Activated CD4-positive, alpha-beta memory T cell treated with anti-CD3 and anti-CD28 coated beads, Interleukin-2, amount 10 ng/mL, durations not matched to agents 7 days and 5 days (primary cell): Measurements from ENCODE around the gene FBXO2. TPM values are rescaled to one million over a fixed set of nuclear protein-coding genes. Genes with fewer than 3 reads are reported as not detected.

Experiments used
- CTCF ChIA-PET: fragments of 350-600 bp; sonication (Branson Sonifier 250); formaldehyde crosslinking; loops from one replicate; lab custom pipeline; 2021; ENCODE audit warnings: antibody characterized with exemption, inconsistent platforms; lab: Charles Lee
- POLR2A ChIA-PET: fragments of 350-600 bp; sonication (Branson Sonifier 250); formaldehyde crosslinking; loops from one replicate; lab custom pipeline; 2021; ENCODE audit warnings: antibody characterized with exemption; lab: Charles Lee
- DNase-seq: peaks from one replicate; pipeline ENCODE4 v3.0.0-alpha.2; 2020
- H3K27ac Mint-ChIP-seq: one replicate; pipeline ENCODE4 v1.8.0; 2021; ENCODE audit warnings: mild to moderate bottlenecking, mixed read lengths
- H3K27me3 Mint-ChIP-seq: one replicate; pipeline ENCODE4 v1.8.0; 2021; ENCODE audit warnings: mixed read lengths
- H3K36me3 Mint-ChIP-seq: one replicate; pipeline ENCODE4 v1.8.0; 2021; ENCODE audit warnings: low read depth, mixed read lengths
- H3K4me1 Mint-ChIP-seq: one replicate; pipeline ENCODE4 v1.8.0; 2021; ENCODE audit warnings: mixed read lengths
- H3K4me3 Mint-ChIP-seq: one replicate; pipeline ENCODE4 v1.8.0; 2021; ENCODE audit warnings: mild to moderate bottlenecking, mixed read lengths
- H3K9me3 Mint-ChIP-seq: one replicate; pipeline ENCODE4 v1.8.0; 2021; ENCODE audit warnings: mixed read lengths
- total RNA-seq, 2 experiments: library from RNA; stranded (reverse); gene quantifications; one replicate each; pipeline ENCODE4 v1.2.3, GENCODE V29; 2021

The FBXO2 gene
- total RNA-seq, 2 experiments from 2014 or later, result 1.4 to 1.8 TPM

GRCh38 chr1:11659748-11660147 lies 5.5 kb upstream of the FBXO2 start:
- no peaks in the 10 kb centered on the region for H3K9me3 Mint-ChIP-seq
- ChIA-PET CTCF (interaction anchor here (0.7 to 3.8 kb wide), 3 partner anchors 9 to 418 kb away, joined by 3 to 12 read pairs (median 9); no protein-coding TSS in a partner anchor), POLR2A (interaction anchor here (1.9 kb wide), 1 partner anchor 248 kb away, joined by 6 read pairs; no protein-coding TSS in a partner anchor)
- H3K36me3 Mint-ChIP-seq, result peaks cover 29% of the 10 kb centered on the region
- peaks cover 17% of the 10 kb centered on the region for H3K4me1 Mint-ChIP-seq
- DNase-seq, result no peak
- H3K27me3 Mint-ChIP-seq, result no peaks in the 10 kb centered on the region
- H3K27ac Mint-ChIP-seq, result no peak overlapping the region
- H3K4me3 Mint-ChIP-seq, result no peak overlapping the region

DNA sequence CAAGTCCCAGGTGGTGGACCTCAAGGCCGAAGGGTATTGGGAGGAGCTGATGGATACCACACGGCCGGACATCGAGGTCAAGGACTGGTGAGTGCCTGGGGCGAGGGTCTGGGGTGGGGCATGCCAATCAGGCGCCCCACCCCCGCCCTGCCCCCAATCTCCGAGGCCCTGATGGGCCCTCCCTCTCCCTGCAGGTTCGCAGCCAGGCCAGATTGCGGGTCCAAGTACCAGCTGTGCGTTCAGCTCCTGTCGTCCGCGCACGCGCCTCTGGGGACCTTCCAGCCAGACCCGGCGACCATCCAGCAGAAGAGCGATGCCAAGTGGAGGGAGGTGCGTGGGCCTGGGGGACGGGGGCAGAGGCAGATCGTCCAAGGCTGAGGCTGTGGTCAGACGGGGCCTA lies 4.3 kb upstream of the FBXO2 start:
- CTCF ChIA-PET, result interaction anchor here (0.6 to 3.8 kb wide), 3 partner anchors 8 to 61 kb away, joined by 5 to 12 read pairs (median 9); no protein-coding TSS in a partner anchor
- peaks cover 29% of the 10 kb centered on the region for H3K36me3 Mint-ChIP-seq
- H3K27me3 Mint-ChIP-seq, result no peaks in the 10 kb centered on the region
- no peak for DNase-seq
- no peak overlapping the region for H3K27ac Mint-ChIP-seq
- no peaks in the 10 kb centered on the region for H3K9me3 Mint-ChIP-seq
- peaks cover 13% of the 10 kb centered on the region for H3K4me1 Mint-ChIP-seq
- POLR2A ChIA-PET, result interaction anchor here (1.9 kb wide), 1 partner anchor 249 kb away, joined by 6 read pairs; no protein-coding TSS in a partner anchor
- no peak overlapping the region for H3K4me3 Mint-ChIP-seq

- ChIA-PET CTCF (interaction anchor here (1.1 to 3.8 kb wide), 2 partner anchors 12 to 62 kb away, joined by 4 to 12 read pairs; no protein-coding TSS in a partner anchor), POLR2A (interaction anchor here (1.0 kb wide), 1 partner anchor 62 kb away, joined by 3 read pairs; no protein-coding TSS in a partner anchor)
- H3K4me1 Mint-ChIP-seq, result peaks cover 9% of the 10 kb centered on the region
- H3K4me3 Mint-ChIP-seq, result no peak overlapping the region
- no peak for DNase-seq
- peaks cover 28% of the 10 kb centered on the region for H3K36me3 Mint-ChIP-seq
- H3K27ac Mint-ChIP-seq, result no peak overlapping the region
- H3K27me3 Mint-ChIP-seq, result no peaks in the 10 kb centered on the region
- no peaks in the 10 kb centered on the region for H3K9me3 Mint-ChIP-seq
These were observed 3.4 kb upstream of the FBXO2 start for GRCh38 chr1:11657654-11658053.

GRCh38 chr1:11654939-11655808 lies 945 bp upstream of the FBXO2 start:
- Mint-ChIP-seq H3K4me3 (peak overlapping the region; percentile 71), H3K36me3 (peaks cover 12% of the 10 kb centered on the region), H3K4me1 (peaks cover 21% of the 10 kb centered on the region), H3K9me3 (no peaks in the 10 kb centered on the region), H3K27me3 (peaks cover 3% of the 10 kb centered on the region), H3K27ac (no peak overlapping the region)
- CTCF ChIA-PET, result interaction anchor here (0.8 to 2.7 kb wide), 4 partner anchors 9 to 623 kb away, joined by 3 to 18 read pairs (median 6); partner anchors contain the start of gene FBXO6
- POLR2A ChIA-PET, result interaction anchor here (1.0 to 8.2 kb wide), 5 partner anchors 9 to 254 kb away, joined by 4 to 56 read pairs (median 14); partner anchors contain the start of gene FBXO6
- DNase-seq, result no peak

DNA sequence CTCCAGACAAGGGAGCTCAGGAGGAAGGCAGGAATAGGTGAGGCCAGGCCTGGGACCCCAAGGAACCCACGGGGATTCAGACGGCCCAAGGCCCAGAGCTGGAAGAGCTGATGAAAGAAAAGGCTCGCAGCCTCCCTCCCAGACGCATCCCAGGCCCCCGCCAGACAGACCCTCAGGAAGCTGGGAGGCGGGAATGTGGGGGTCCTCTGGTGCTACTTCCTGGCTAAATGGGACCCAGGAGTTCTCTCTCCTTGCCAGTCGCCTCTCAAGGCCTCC lies 430 bp downstream of the FBXO2 start:
- ChIA-PET POLR2A (interaction anchor here (0.7 to 8.2 kb wide), 7 partner anchors 10 to 642 kb away, joined by 3 to 56 read pairs (median 4); partner anchors contain the start of genes FBXO6 and TARDBP), CTCF (interaction anchor here (0.8 to 2.7 kb wide), 4 partner anchors 9 to 66 kb away, joined by 3 to 18 read pairs (median 6); partner anchors contain the start of gene FBXO6)
- H3K9me3 Mint-ChIP-seq, result no peaks in the 10 kb centered on the region
- peak overlapping the region; percentile 43 for H3K4me3 Mint-ChIP-seq
- H3K36me3 Mint-ChIP-seq, result peaks cover 7% of the 10 kb centered on the region
- peaks cover 6% of the 10 kb centered on the region for H3K27me3 Mint-ChIP-seq
- H3K4me1 Mint-ChIP-seq, result peaks cover 30% of the 10 kb centered on the region
- DNase-seq, result no peak
- H3K27ac Mint-ChIP-seq, result no peak overlapping the region

DNA sequence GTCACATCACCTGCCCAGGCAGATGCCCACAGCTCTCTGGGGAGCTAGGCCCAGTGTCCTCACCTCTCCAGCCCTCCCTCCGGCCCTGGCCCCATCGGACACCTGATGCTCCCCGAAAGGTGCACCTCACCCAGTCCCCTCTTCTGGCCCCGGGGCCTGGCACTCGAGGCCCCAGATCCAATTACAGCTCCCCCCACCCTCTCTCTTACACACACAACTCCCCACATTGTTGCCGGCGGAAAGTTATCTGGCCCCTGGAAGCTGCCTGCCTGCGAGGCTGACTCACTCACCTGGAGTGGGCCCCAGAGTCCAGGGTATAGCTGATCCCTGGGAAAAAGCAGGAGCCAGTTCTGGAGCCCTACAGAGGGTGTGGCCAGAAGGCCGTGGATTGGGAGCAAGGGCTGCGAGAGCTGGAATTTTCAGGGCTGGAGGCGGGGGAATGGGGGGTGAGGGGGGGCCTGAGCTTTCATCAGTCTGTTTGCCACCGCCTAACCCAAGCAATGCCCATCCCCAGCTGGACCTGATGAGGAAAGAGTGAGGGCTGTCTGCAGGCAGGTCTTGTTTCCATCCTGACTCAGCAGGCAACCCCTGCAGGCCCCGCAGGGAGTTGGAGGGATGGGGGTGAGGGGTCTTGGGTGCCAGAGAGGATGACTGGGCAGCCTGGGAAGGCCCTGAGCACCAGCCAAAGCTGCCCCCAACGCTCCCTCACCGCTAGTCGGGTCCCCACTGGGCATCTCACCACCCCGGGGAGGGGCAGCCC lies 948 bp downstream of the FBXO2 start:
- Mint-ChIP-seq H3K27ac (no peak overlapping the region), H3K4me1 (peaks cover 33% of the 10 kb centered on the region), H3K36me3 (peaks cover 3% of the 10 kb centered on the region), H3K9me3 (no peaks in the 10 kb centered on the region), H3K27me3 (peaks cover 6% of the 10 kb centered on the region), H3K4me3 (peak overlapping the region; percentile 43)
- POLR2A ChIA-PET, result interaction anchor here (0.7 to 8.2 kb wide), 8 partner anchors 11 to 641 kb away, joined by 3 to 56 read pairs (median 4); partner anchors contain the start of genes FBXO6, MAD2L2 and TARDBP
- CTCF ChIA-PET, result interaction anchor here (0.6 to 2.7 kb wide), 6 partner anchors 8 to 409 kb away, joined by 3 to 18 read pairs (median 6); partner anchors contain the start of gene FBXO6
- no peak for DNase-seq

DNA sequence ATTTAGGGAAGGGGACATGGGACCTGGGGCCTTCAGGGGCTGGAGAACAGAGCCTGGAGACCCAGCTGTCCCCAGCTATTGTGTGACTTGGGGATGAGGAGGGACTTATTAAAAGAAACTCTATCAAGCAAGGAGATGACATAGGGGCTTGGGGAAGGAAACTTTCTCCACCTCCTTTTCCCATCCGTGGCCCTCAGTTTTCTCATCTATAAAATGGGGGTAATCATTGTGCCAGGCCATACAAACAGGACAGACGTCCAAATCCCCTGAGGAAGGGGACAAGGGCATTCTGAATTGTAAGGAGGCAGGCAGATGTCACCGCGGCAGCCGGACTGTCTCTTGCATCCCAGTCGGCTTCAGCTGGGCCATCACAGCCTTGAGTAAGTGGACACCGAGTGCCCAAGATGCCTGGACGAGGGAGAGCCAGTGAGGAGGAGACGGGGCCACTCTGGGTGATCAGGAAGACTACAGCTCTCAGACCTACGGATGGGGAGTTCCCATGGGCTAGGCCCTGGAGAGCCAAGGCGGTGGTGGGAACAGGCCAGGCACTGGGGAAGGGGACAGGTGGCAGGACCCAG lies 1.9 kb downstream of the FBXO2 start:
- no peak overlapping the region for H3K27ac Mint-ChIP-seq
- CTCF ChIA-PET, result interaction anchor here (0.6 to 4.9 kb wide), 4 partner anchors 11 to 408 kb away, joined by 7 to 96 read pairs (median 32); partner anchors contain the start of gene FBXO6
- H3K9me3 Mint-ChIP-seq, result no peaks in the 10 kb centered on the region
- POLR2A ChIA-PET, result interaction anchor here (1.2 to 8.2 kb wide), 5 partner anchors 12 to 256 kb away, joined by 4 to 56 read pairs (median 28); partner anchors contain the start of genes FBXO6 and MAD2L2
- peaks cover 33% of the 10 kb centered on the region for H3K4me1 Mint-ChIP-seq
- peaks cover 6% of the 10 kb centered on the region for H3K27me3 Mint-ChIP-seq
- no peak for DNase-seq
- no peak overlapping the region for H3K4me3 Mint-ChIP-seq
- H3K36me3 Mint-ChIP-seq, result peaks cover 2% of the 10 kb centered on the region

DNA sequence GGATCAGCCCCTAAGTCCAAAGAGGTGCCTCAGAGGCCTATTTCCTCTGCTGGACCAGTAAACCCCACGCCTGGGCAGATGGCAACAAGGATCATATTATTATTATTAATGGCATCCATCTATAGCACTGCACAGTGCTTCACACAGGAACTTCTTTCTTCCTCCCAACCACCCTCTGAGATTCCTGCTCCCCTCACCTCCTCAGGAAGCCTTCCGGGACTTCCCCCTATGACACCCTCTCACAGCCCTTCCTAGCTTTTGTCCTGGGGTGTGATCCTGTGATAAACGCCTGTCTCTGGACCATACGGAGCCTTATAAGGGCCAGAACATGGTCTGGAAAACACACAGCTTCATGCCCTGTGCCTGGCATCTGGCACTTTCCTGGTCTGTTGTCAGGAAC lies 3.2 kb downstream of the FBXO2 start:
- CTCF ChIA-PET, result interaction anchor here (0.5 to 4.9 kb wide), 24 partner anchors 8 to 615 kb away, joined by 3 to 96 read pairs (median 5); partner anchors contain the start of genes AGTRAP, CLCN6, DRAXIN and FBXO6
- Mint-ChIP-seq H3K4me1 (peaks cover 31% of the 10 kb centered on the region), H3K4me3 (peak overlapping the region; percentile 59), H3K9me3 (no peaks in the 10 kb centered on the region), H3K27ac (no peak overlapping the region), H3K36me3 (no peaks in the 10 kb centered on the region), H3K27me3 (peaks cover 6% of the 10 kb centered on the region)
- DNase-seq, result no peak
- POLR2A ChIA-PET, result interaction anchor here (1.2 to 8.2 kb wide), 7 partner anchors 11 to 258 kb away, joined by 3 to 56 read pairs (median 8); partner anchors contain the start of gene FBXO6

DNA sequence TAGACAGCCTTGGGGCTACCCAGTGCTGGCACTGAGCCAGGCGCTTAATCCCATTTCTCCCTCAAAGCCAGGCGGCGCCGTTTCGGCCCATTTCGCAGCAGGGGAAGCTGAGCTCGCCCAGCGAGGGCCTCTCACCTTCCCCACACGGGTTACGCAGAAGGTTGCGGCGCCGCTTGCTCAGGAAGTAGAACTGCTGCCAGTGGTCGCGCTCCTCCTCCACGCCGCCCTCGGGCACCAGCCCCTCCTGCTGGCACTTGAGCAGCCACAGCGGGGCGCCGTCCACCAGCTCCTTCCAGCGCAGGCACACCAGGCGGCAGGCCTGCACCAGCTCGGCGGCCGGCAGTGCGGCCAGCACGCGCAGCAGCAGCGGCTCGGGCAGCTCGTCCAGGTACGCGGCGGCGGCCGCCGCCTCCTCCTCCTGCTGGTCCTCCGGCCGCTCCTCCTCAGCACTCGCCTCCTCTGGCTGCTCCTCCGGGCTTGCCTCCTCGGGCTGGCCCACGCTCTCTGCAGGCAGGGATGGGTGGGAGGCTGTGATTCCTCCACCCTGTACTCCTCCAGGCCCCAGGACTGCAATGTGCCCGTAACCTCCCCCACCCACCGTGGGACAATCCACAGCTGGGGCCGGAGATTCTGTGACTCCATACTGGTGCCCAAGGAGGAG lies 3.8 kb downstream of the FBXO2 start:
- ChIA-PET POLR2A (interaction anchor here (0.9 to 8.2 kb wide), 9 partner anchors 12 to 416 kb away, joined by 3 to 56 read pairs (median 6); partner anchors contain the start of gene FBXO6), CTCF (interaction anchor here (0.5 to 4.9 kb wide), 32 partner anchors 9 to 615 kb away, joined by 3 to 96 read pairs (median 4); partner anchors contain the start of genes AGTRAP, CLCN6, DRAXIN and FBXO6)
- peaks cover 6% of the 10 kb centered on the region for H3K27me3 Mint-ChIP-seq
- H3K9me3 Mint-ChIP-seq, result no peaks in the 10 kb centered on the region
- peak overlapping the region; percentile 59 for H3K4me3 Mint-ChIP-seq
- DNase-seq, result peak; percentile 90
- no peaks in the 10 kb centered on the region for H3K36me3 Mint-ChIP-seq
- peaks cover 27% of the 10 kb centered on the region for H3K4me1 Mint-ChIP-seq
- H3K27ac Mint-ChIP-seq, result no peak overlapping the region

DNA sequence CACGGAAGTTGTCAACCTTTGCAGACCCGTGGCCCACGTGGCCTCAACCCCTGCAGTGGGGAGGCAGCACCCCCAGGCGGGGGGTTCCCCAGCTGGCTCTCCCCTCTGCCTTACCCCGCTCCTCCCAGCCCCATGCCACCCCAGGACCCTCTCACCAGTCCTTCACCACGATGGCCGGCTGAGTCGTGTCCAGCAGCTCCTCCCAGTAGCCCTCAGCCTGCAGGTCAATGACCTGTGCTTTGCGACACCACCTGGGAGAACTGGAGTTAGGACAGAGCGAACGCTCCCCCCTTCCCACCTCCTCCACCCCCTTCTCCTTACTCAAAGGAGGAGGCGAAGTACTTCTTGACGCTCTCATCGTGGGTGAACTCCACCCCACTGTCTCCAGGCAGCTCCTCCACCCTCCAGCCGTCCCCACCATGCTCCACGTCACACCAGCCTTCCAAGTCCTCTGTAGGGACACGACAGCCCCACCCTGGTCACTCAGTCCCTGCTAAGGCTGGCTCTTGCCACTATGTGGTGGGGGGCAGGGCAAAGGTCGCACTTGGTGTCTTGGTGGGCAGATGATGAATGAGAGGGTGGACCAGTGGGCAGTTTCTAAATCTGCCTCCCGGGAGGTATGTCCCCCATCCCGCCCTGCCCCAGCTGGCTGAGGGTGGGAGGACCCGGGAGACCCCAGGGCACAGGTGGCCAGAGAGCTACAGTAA lies 4.5 kb downstream of the FBXO2 start:
- ChIA-PET POLR2A (interaction anchor here (0.8 to 8.2 kb wide), 10 partner anchors 13 to 415 kb away, joined by 3 to 56 read pairs (median 6); partner anchors contain the start of gene FBXO6), CTCF (interaction anchor here (0.6 to 4.9 kb wide), 30 partner anchors 10 to 614 kb away, joined by 3 to 96 read pairs (median 4); partner anchors contain the start of genes AGTRAP, CLCN6, FBXO6 and MTHFR)
- no peak overlapping the region for H3K27ac Mint-ChIP-seq
- no peak overlapping the region for H3K4me3 Mint-ChIP-seq
- H3K4me1 Mint-ChIP-seq, result peaks cover 24% of the 10 kb centered on the region
- H3K9me3 Mint-ChIP-seq, result no peaks in the 10 kb centered on the region
- DNase-seq, result no peak
- peaks cover 6% of the 10 kb centered on the region for H3K27me3 Mint-ChIP-seq
- no peaks in the 10 kb centered on the region for H3K36me3 Mint-ChIP-seq
